ENCODE data around the gene ZNF836. TPM values are rescaled to one million over a fixed set of nuclear protein-coding genes. Genes with fewer than 3 reads are reported as not detected.

The ZNF836 gene
- total and polyA plus RNA-seq, 2 of the 13 experiments (the other 11 are each of a cell fraction or from before 2014, with no cell fraction given): 1.6 to 5.3 TPM

- no peak for TF ChIP-seq ZBTB40 (IDR thresholded peaks at IDR 0.05)
- no peak for TF ChIP-seq ZBTB40 (CRISPR knock-in tag; IDR thresholded peaks at IDR 0.05)
- peak; percentile 50; the same call in 1 of the 2 replicates for TF ChIP-seq ZNF687 (CRISPR knock-in tag; IDR thresholded peaks at IDR 0.05)
- TF ChIP-seq ZNF510 (CRISPR knock-in tag; IDR thresholded peaks at IDR 0.05; ENCODE audit: low read depth): no peak
- TF ChIP-seq TBL1XR1 (IDR thresholded peaks at IDR 0.05; ENCODE audit: borderline replicate concordance, low read length, partially characterized antibody): no peak
- TF ChIP-seq SMAD1 (CRISPR knock-in tag; IDR thresholded peaks at IDR 0.05; ENCODE audit: borderline replicate concordance, low read depth): no peak
- no peak for TF ChIP-seq ZNF816 (CRISPR knock-in tag; IDR thresholded peaks at IDR 0.05; ENCODE audit: borderline replicate concordance)
Observed at GRCh38 chr19:52138278-52138982, 33.0 kb downstream of the ZNF836 start (continued).

Data from HepG2 (cell line).